Nephron (organoid): ENCODE results near the gene CCDC24.

Experiments used
- H3K27ac Mint-ChIP-seq, 3 experiments: 2 replicates each; pipeline ENCODE4 v1.8.0; 2020; ENCODE audit warnings: mixed read lengths in 3 of 3, mild to moderate bottlenecking in 2 of 3, moderate library complexity in 1 of 3
- H3K27me3 Mint-ChIP-seq: 2 replicates; pipeline ENCODE4 v1.8.0; 2021; ENCODE audit warnings: low read depth, mild to moderate bottlenecking, moderate library complexity, mixed read lengths
- H3K36me3 Mint-ChIP-seq: 2 replicates; pipeline ENCODE4 v1.8.0; 2020; ENCODE audit warnings: low read depth, mixed read lengths
- H3K4me1 Mint-ChIP-seq: 2 replicates; pipeline ENCODE4 v1.8.0; 2020; ENCODE audit warnings: mixed read lengths
- H3K4me3 Mint-ChIP-seq, 3 experiments: 2 replicates each; pipeline ENCODE4 v1.8.0; 2020; ENCODE audit warnings: mild to moderate bottlenecking in 3 of 3, mixed read lengths in 3 of 3, moderate library complexity in 2 of 3
- H3K9me3 Mint-ChIP-seq: 2 replicates; pipeline ENCODE4 v1.8.0; 2020; ENCODE audit warnings: mixed read lengths
- TF ChIP-seq, protein P1 (sequence below), 3 experiments: fragments of 200-600 bp; sonication (generic); IDR thresholded peaks; one replicate each; pipeline ENCODE4 v1.5.0; 2021; ENCODE audit warnings: antibody characterized with exemption in 3 of 3; ENCODE audit not compliant: unreplicated experiment in 3 of 3

The CCDC24 gene

DNA sequence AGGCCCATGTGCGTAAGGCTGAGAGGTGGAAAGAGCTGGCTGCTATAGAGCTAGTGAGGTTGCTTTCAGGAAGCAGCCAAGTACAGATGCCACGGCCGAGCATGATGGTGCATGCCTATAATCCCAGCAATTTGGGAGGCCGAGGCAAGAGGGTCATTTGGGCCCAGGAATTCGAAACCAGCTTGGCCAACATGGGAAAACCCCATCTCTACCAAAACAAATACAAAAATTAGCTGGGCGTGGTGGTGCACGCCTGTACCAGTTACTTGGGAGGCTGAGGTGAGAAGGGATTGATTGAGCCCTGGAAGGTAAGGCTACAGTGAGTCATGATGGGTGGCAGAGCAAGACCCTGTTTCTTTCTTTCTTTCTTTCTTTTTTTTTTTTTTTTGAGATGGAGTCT lies 2.7 kb downstream of the CCDC24 start:
- H3K4me1 Mint-ChIP-seq, result peaks cover 15% of the 10 kb centered on the region
- H3K27me3 Mint-ChIP-seq, result peaks cover 6% of the 10 kb centered on the region
- peak overlapping the region in 1 of 3 experiments; percentile 4 for H3K4me3 Mint-ChIP-seq
- H3K9me3 Mint-ChIP-seq, result no peaks in the 10 kb centered on the region
- peaks cover 5% of the 10 kb centered on the region for H3K36me3 Mint-ChIP-seq
- TF ChIP-seq, protein P1, sequence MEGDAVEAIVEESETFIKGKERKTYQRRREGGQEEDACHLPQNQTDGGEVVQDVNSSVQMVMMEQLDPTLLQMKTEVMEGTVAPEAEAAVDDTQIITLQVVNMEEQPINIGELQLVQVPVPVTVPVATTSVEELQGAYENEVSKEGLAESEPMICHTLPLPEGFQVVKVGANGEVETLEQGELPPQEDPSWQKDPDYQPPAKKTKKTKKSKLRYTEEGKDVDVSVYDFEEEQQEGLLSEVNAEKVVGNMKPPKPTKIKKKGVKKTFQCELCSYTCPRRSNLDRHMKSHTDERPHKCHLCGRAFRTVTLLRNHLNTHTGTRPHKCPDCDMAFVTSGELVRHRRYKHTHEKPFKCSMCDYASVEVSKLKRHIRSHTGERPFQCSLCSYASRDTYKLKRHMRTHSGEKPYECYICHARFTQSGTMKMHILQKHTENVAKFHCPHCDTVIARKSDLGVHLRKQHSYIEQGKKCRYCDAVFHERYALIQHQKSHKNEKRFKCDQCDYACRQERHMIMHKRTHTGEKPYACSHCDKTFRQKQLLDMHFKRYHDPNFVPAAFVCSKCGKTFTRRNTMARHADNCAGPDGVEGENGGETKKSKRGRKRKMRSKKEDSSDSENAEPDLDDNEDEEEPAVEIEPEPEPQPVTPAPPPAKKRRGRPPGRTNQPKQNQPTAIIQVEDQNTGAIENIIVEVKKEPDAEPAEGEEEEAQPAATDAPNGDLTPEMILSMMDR (IDR thresholded peaks at IDR 0.05; ENCODE audit: unreplicated experiment in 3 of 3), result no peak
- H3K27ac Mint-ChIP-seq, result no peak overlapping the region

DNA sequence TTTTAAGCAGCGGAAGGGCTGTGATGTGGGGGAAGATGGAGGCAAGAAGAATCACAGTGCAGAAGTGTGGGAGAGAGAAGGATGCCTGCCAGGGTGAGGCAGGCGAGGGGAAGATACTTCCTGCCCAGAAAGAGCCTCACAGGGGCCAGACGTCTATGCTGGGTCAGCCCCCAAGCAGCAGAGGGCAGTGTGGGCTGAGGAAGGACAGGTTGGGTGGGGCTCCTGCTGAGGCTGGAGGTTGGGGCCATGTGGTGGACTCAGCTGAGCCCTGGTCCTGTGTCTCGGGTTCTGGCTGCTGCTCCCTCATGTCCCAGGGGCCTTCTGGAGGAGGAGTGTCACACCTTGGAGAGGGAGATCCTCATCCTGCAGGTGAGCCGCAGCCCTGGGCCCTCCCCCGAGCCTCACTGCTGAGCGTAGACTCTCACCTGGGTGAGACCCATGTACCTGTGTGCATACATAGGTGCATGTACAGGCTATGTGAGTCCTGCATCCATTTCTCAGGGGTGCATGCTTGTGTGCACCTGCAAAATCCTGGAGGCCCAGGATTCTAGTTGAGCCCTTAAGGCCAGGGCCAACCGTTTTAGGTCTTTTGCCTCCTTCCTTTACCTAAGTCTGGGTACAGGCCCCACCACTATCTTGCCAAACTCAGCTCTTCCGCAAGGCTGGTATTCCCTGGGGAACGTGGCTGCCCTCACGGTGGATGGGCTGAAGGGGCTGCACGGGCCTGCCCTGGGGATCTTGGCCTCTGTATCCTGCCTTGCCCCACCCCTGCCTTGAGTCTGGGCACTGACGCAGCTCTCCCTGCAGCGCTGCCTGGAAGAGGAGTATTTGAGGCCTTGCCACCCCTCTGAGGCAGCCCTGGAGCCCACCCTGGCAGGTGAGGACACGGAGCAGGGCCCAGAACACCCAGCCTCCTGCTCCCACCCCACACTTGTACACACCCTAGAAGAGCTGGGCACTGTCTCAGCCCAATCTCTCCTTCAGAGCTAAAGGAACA lies 3.7 kb downstream of the CCDC24 start:
- H3K27me3 Mint-ChIP-seq, result peaks cover 6% of the 10 kb centered on the region
- no peak overlapping the region for H3K4me3 Mint-ChIP-seq

DNA sequence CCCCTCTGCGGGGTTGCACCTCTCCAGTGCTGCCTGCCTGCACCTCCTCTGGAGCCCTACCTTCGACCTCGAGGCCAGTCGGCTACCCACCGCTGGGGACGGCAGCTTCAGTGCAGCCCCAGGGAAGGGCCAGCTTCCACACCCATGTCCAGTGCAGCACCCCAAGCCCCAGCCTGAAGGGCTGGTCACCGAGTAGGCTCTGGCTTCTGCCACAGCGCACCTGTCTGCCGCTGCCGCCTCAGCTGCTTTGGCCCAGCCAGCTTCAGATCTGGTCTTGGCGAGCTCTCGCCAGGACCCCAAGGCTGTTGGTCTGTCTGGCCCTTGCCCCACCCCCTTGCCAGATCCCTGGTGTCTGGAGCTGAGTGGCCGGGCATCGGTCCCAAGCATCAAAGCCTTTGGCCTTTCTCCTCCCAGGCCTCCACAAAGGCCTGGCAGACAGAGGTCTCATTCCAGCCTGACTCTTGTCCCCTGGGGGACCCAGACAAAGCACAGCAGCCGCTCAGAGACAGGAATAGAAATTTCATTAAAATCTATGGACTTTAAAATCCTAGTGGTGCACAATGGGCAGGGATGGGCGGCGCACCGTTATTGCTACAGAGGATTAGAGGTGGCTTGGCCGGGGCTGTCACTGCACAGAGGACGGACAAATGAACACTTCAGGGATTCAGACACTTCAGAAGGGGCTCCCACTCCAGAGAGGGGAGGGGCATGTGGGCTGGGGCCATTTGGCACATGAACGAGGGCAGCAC lies 4.8 kb downstream of the CCDC24 start:
- Mint-ChIP-seq H3K4me3 (no peak overlapping the region), H3K27ac (peak overlapping the region in 1 of 3 experiments; percentile 46), H3K36me3 (peaks cover 7% of the 10 kb centered on the region), H3K9me3 (no peaks in the 10 kb centered on the region), H3K4me1 (peaks cover 15% of the 10 kb centered on the region), H3K27me3 (peaks cover 6% of the 10 kb centered on the region)
- TF ChIP-seq, protein P1 (IDR thresholded peaks at IDR 0.05; ENCODE audit: unreplicated experiment in 3 of 3), result no peak

More for the DNA sequence above, 3.7 kb downstream of the CCDC24 start:
- Mint-ChIP-seq H3K27ac (no peak overlapping the region), H3K36me3 (peaks cover 5% of the 10 kb centered on the region), H3K4me1 (peaks cover 15% of the 10 kb centered on the region), H3K9me3 (no peaks in the 10 kb centered on the region)
- TF ChIP-seq, protein P1 (IDR thresholded peaks at IDR 0.05; ENCODE audit: unreplicated experiment in 3 of 3), result peak in 1 of 3 experiments; percentile 23

DNA sequence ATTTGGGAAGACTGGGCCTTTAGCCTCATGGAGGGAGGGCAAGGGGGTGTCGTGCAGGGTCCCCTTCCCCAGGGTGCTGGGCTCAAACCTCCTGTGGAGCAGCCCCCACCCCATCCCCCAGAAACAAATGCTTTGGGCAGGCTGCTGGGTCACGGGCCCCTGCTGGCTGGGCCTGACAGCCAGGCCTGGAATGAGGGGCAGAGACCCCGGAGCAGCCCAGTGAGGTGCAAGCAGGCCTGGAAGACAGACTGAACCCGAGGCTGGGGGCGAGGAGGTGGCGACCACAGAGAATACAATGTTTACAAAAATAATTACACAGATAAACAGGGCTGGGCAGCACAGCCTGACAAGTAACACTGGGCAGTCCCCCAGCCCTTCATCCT lies 5.3 kb downstream of the CCDC24 start:
- peaks cover 6% of the 10 kb centered on the region for H3K27me3 Mint-ChIP-seq
- H3K4me3 Mint-ChIP-seq, result no peak overlapping the region
- peaks cover 15% of the 10 kb centered on the region for H3K4me1 Mint-ChIP-seq
- H3K9me3 Mint-ChIP-seq, result no peaks in the 10 kb centered on the region
- TF ChIP-seq, protein P1 (IDR thresholded peaks at IDR 0.05; ENCODE audit: unreplicated experiment in 3 of 3), result no peak
- H3K27ac Mint-ChIP-seq, result peak overlapping the region in 1 of 3 experiments; percentile 46
- peaks cover 11% of the 10 kb centered on the region for H3K36me3 Mint-ChIP-seq

DNA sequence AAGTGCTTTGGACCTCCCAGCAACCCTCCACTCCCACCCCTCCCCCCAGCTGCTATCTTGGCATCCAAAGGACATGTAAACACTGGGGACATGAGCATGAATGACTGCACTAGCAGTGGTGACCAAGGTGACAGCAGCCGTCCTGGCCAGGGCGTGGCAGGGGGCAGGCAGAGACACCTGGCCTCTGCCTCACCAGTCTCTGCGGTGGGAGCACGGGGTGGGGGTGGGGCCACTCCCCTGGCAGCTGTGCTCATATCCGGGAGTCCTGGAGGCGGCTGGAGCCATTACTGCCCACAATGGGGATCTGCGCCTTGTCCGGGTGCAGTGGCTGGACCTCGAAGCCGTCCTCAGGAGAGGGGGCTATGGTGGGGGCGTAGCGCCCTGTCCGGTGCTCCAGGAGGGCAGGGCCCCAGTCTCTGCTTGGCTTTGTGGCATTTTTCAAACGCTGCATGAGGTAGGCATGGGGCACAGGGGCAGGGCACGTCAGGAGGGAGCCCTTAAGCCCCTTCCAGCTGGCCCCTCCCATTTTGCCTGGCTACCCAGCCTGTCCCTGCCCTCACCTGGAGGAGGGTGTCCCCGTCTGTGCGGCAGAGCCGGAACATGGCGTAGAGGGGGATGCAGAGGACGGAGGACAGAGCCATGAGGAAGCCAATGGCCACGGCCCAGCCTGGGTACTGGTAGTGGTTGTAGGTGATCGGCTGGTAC lies 6.0 kb downstream of the CCDC24 start:
- TF ChIP-seq, protein P1 (IDR thresholded peaks at IDR 0.05; ENCODE audit: unreplicated experiment in 3 of 3), result no peak
- H3K36me3 Mint-ChIP-seq, result peaks cover 15% of the 10 kb centered on the region
- peaks cover 15% of the 10 kb centered on the region for H3K4me1 Mint-ChIP-seq
- peaks cover 6% of the 10 kb centered on the region for H3K27me3 Mint-ChIP-seq
- H3K27ac Mint-ChIP-seq, result no peak overlapping the region
- H3K9me3 Mint-ChIP-seq, result no peaks in the 10 kb centered on the region
- no peak overlapping the region for H3K4me3 Mint-ChIP-seq
